ENCODE results near the gene ANKMY1. TPM values are rescaled to one million over a fixed set of nuclear protein-coding genes. Genes with fewer than 3 reads are reported as not detected.
A peak's percentile ranks its signal among the peaks of the same experiment; 100 is the strongest.

Gene ANKMY1
- total RNA-seq, 1 donor from 2014 or later: 13.0 TPM

DNA sequence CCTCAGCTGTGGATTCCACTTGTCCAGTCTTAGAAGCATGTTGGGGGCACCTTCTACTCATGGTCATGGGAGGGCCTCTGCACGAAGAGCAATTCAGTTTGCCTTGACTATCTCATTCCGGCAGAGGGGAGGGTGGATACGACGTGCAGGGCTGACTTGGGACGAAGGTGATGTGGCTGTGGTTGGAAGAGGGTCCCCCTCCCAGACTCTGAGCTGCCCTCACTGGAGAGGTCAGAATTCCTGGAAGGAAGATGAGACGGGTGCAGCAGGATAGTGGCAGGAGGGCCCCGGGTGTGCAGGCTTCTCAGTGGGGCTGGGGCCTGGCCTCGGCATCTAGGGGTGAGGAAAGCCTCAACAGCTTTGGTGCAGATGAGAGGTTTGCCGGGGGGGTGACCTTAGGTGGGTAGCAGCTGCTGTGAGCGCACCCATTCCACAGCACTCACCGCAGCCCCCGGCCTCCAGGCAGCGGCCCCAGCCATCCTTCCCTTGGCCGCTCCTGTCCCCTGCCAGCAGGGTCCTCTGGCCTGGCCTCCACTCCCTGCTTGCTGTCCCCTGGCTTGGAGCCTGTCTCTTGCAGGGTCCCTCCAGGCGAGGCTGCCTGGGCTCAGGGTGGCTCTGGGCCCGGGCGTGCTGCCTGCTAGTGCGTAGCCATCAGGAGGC is 13.7 kb upstream of the ANKMY1 start:
- DNase-seq (ENCODE audit: low read depth, low spot score): no peak
- TF ChIP-seq, protein P1, sequence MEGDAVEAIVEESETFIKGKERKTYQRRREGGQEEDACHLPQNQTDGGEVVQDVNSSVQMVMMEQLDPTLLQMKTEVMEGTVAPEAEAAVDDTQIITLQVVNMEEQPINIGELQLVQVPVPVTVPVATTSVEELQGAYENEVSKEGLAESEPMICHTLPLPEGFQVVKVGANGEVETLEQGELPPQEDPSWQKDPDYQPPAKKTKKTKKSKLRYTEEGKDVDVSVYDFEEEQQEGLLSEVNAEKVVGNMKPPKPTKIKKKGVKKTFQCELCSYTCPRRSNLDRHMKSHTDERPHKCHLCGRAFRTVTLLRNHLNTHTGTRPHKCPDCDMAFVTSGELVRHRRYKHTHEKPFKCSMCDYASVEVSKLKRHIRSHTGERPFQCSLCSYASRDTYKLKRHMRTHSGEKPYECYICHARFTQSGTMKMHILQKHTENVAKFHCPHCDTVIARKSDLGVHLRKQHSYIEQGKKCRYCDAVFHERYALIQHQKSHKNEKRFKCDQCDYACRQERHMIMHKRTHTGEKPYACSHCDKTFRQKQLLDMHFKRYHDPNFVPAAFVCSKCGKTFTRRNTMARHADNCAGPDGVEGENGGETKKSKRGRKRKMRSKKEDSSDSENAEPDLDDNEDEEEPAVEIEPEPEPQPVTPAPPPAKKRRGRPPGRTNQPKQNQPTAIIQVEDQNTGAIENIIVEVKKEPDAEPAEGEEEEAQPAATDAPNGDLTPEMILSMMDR (conservative IDR thresholded peaks at IDR 0.05): no peak
- H3K27me3 Mint-ChIP-seq (ENCODE audit: low read depth): peaks cover 8% of the 10 kb centered on the region
- peak overlapping the region; percentile 58 for H3K4me3 Mint-ChIP-seq
- H3K4me1 Mint-ChIP-seq: peaks cover 16% of the 10 kb centered on the region
- H3K36me3 Mint-ChIP-seq (ENCODE audit: low read depth): no peaks in the 10 kb centered on the region
- no peaks in the 10 kb centered on the region for H3K9me3 Mint-ChIP-seq
- no peak overlapping the region for H3K27ac Mint-ChIP-seq (ENCODE audit: unreplicated experiment)

DNA sequence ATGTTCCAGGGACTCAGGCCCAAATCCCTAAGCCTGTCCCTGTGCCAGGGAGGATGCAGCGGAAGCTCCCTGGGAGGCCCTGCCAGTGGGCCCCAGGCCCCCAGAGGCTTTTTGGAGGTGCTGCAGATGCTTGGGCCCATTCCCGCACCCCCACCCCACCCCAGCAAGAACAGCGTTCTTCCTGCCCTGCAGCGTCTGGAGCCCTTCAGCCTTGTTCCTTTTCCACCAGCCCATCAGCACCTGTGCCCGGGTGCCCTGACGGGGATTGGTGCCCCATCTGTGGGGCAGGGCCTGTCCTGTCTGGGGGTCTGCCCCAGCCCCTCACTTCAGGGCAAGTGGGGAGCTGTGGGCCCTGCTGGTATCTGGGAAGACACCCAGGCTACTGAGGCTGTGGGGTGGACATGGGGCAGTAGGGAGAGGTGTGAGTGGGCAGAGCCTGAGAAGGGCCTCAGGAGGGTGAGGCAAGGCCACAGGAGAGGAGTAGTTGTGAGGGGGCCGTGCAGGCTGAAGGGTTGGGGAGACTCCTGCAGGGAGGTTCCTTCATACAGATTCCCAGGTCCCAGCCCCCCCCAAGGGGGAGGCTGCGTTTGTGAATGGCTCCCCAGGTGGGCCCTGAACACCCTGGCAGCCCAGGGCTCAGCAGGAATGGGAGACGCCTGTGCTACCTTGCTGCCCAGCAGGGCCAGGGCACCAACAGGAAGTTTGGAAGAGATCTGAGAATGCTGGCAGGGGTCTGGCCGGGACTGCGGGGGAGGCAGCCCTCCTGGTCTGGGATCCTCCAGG is 12.9 kb upstream of the ANKMY1 start:
- TF ChIP-seq, protein P1 (conservative IDR thresholded peaks at IDR 0.05): no peak
- H3K27me3 Mint-ChIP-seq (ENCODE audit: low read depth): peaks cover 8% of the 10 kb centered on the region
- H3K9me3 Mint-ChIP-seq: no peaks in the 10 kb centered on the region
- peak overlapping the region; percentile 58 for H3K4me3 Mint-ChIP-seq
- no peak overlapping the region for H3K27ac Mint-ChIP-seq (ENCODE audit: unreplicated experiment)
- H3K36me3 Mint-ChIP-seq (ENCODE audit: low read depth): no peaks in the 10 kb centered on the region
- DNase-seq (ENCODE audit: low read depth, low spot score): no peak
- peaks cover 16% of the 10 kb centered on the region for H3K4me1 Mint-ChIP-seq

DNA sequence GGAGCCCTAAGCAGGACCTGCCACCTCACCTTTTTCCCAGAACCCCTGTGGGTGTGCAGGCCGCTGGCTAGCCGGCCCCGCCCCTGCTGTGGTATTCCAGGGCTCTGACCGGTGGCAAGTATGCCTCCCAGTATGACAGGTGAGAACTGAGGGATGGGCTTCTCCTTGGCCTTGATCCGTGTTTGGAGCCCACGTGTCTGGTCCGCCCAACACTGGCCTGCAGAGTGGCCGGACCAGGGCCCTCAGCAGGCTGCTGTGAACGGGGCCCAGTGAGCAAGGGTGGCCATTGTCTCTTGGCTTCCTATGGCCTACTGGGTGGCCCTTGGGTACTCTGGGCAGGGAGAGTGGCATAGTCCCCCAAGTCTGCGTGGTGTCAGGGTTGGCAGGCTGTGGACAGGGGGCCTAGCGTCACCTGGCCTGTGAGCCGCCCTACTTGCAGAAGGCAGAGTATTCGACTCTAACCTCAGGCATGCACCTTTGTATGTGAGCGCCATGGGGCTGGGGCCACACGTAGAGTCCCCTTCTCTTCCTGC is 12.3 kb upstream of the ANKMY1 start:
- peaks cover 17% of the 10 kb centered on the region for H3K4me1 Mint-ChIP-seq
- no peak overlapping the region for H3K27ac Mint-ChIP-seq (ENCODE audit: unreplicated experiment)
- H3K9me3 Mint-ChIP-seq: no peaks in the 10 kb centered on the region
- peaks cover 8% of the 10 kb centered on the region for H3K27me3 Mint-ChIP-seq (ENCODE audit: low read depth)
- TF ChIP-seq, protein P1 (conservative IDR thresholded peaks at IDR 0.05): no peak
- H3K4me3 Mint-ChIP-seq: no peak overlapping the region
- no peak for DNase-seq (ENCODE audit: low read depth, low spot score)
- H3K36me3 Mint-ChIP-seq (ENCODE audit: low read depth): no peaks in the 10 kb centered on the region

DNA sequence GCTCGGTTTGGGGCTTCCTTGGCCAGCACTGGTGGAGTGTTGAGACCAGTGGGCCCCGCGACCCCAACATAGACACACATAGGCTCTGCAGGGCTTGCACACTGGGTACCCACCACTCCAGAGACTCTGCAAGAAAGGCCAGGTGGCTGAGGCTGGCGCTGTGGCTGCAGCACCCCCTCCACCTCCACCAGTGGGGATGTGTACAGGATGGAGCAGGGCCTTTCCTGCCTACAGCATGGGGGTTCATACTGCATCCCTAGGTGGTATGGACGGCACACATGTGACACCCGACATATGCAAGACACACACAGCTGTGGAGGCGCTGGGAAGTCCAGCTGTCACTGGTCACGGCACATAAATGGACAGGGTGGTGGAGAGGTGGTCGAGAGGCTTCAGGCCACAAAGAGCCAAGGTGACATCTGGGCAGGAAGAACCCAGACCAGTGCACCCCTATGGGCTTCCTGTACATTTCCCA is 11.8 kb upstream of the ANKMY1 start:
- H3K27ac Mint-ChIP-seq (ENCODE audit: unreplicated experiment): no peak overlapping the region
- TF ChIP-seq, protein P1 (conservative IDR thresholded peaks at IDR 0.05): no peak
- peaks cover 22% of the 10 kb centered on the region for H3K4me1 Mint-ChIP-seq
- no peak for DNase-seq (ENCODE audit: low read depth, low spot score)
- no peaks in the 10 kb centered on the region for H3K9me3 Mint-ChIP-seq
- H3K36me3 Mint-ChIP-seq (ENCODE audit: low read depth): no peaks in the 10 kb centered on the region
- H3K4me3 Mint-ChIP-seq: peak overlapping the region; percentile 82
- peaks cover 8% of the 10 kb centered on the region for H3K27me3 Mint-ChIP-seq (ENCODE audit: low read depth)

DNA sequence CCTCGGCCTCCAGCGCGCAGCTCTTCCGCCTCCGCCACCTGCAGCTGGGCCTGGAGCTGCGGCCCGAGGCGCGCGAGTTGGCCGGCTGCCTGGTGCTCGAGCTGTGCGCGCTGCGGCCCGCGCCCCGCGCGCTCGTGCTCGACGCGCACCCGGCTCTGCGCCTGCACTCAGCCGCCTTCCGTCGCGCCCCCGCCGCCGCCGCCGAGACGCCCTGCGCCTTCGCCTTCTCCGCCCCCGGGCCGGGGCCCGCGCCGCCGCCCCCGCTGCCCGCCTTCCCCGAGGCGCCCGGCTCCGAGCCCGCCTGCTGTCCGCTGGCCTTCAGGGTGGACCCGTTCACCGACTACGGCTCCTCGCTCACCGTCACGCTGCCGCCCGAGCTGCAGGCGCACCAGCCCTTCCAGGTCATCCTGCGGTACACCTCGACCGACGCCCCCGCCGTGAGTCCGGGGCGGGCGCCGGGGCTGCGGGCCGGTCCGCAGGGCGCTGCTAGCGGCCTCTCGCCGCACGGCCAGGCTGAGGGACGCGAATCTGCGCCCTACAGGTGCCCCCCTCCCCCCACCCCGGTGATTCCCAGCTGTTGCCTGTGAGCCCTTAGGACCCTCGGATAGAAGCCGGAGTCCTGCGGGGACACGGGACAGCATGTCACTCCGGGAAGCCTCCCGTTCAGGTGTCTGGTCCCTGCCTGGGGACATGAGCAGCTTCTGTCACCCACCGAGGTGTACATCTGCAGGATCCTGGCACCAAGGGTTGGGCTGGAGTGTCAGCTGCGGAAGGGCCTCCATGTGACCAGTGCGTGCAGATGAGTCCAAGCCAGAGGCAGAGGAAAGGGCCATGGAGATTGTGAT is 11.1 kb upstream of the ANKMY1 start:
- DNase-seq (ENCODE audit: low read depth, low spot score): peak; percentile 24
- Mint-ChIP-seq H3K27me3 (ENCODE audit: low read depth) (peaks cover 8% of the 10 kb centered on the region), H3K4me1 (peaks cover 25% of the 10 kb centered on the region), H3K27ac (ENCODE audit: unreplicated experiment) (no peak overlapping the region), H3K36me3 (ENCODE audit: low read depth) (no peaks in the 10 kb centered on the region), H3K4me3 (peak overlapping the region; percentile 82), H3K9me3 (no peaks in the 10 kb centered on the region)
- TF ChIP-seq, protein P1 (conservative IDR thresholded peaks at IDR 0.05): no peak

Data from neural crest cell (in vitro differentiated cells).